Calu3 (cell line): ENCODE results near the gene GTF3C1. TPM values are rescaled to one million over a fixed set of nuclear protein-coding genes. Genes with fewer than 3 reads are reported as not detected.

ENCODE experiments used
- BruUV-seq: library from RNA; stranded (reverse); fragments of 400-500 nt; replicated peaks from 2 replicates; lab custom pipeline; 2021; lab: Mats Ljungman, UMichigan
- CTCF ChIA-PET: fragments of 300-600 bp; sonication (Branson Sonifier 250); formaldehyde crosslinking; loops from one replicate; lab custom pipeline; 2022; ENCODE audit warnings: antibody characterized with exemption; lab: Charles Lee
- DNase-seq: peaks from one replicate; pipeline ENCODE4 v3.0.0; 2022
- H3K27ac Mint-ChIP-seq: one replicate; pipeline ENCODE4 v1.8.0; 2022; ENCODE audit warnings: mixed read lengths; ENCODE audit not compliant: unreplicated experiment
- H3K27me3 Mint-ChIP-seq: one replicate; pipeline ENCODE4 v1.8.0; 2022; ENCODE audit warnings: mixed read lengths; ENCODE audit not compliant: unreplicated experiment
- H3K36me3 Mint-ChIP-seq: one replicate; pipeline ENCODE4 v1.8.0; 2022; ENCODE audit warnings: mild to moderate bottlenecking, moderate library complexity, mixed read lengths; ENCODE audit not compliant: insufficient read depth, unreplicated experiment
- H3K4me1 Mint-ChIP-seq: one replicate; pipeline ENCODE4 v1.8.0; 2022; ENCODE audit warnings: mild to moderate bottlenecking, low read depth, mixed read lengths; ENCODE audit not compliant: unreplicated experiment
- H3K4me3 Mint-ChIP-seq: one replicate; pipeline ENCODE4 v1.8.0; 2022; ENCODE audit warnings: mild to moderate bottlenecking, low read depth, moderate library complexity, mixed read lengths; ENCODE audit not compliant: unreplicated experiment
- H3K9me3 Mint-ChIP-seq: one replicate; pipeline ENCODE4 v1.8.0; 2022; ENCODE audit warnings: low read depth, mixed read lengths; ENCODE audit not compliant: unreplicated experiment
- intact Hi-C: fragments of 100-400 bp; cut with micrococcal nuclease; formaldehyde crosslinking; loops from one replicate; pipeline ENCODE4 v1.10.0; 2022; ENCODE audit not compliant: unreplicated experiment
- total RNA-seq: library from RNA; stranded (reverse); gene quantifications from 2 replicates; pipeline ENCODE4 v1.2.3, GENCODE V29; 2022
- TF ChIP-seq, protein P1 (sequence below): fragments of 200-600 bp; IDR thresholded peaks from one replicate; pipeline ENCODE4 v1.8.0; 2022; ENCODE audit warnings: antibody characterized with exemption; ENCODE audit not compliant: unreplicated experiment

Gene GTF3C1
- total RNA-seq, 1 experiment from 2014 or later, result 90.9 TPM

DNA sequence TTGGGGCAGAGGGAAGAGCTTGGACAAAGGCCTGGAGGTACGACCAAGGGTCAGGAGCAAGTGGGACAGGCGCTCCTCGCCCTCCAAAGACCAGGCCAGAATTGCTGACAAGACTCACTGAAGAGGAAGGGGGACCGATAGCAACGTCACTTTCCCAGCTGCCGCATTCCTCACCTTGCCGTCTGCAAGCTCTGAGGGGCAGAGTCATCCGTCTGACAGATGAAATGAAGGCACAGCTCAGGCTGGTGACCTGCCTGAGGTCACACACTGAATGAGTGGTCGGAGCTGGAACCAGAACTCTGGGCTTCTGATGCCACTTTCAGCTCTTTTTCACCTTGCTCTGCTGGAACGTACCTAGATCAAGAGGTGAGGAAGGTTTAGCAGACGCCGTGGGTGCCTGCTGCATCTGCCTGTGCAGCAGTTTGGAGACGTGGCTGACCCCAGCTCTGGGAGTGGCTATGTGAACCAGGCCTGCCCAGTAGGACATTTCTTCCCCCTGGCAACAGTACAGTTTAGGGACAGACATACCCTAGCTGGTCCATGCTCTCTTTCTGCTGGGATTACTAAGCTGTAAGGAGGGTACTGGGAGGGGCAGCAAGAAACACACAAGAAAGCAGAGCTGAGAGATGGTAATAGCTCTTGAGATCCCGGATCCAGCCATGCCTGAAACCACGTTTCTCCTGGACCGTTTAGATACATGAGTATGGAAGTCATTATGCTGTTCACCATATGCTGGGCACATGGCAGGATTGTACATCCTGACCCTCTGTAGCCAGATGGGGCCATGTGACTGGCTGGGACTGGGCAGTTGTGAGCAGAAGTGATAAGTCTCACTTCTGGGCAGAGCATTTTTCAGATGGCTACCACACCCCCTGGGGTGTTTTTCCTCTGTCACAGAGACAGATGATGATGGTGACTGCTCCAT is 96.9 kb downstream of the GTF3C1 start:
- BruUV-seq, result no TSS peak
- CTCF ChIA-PET, result interaction anchor here (0.6 kb wide), 3 partner anchors 89 to 113 kb away, joined by 3 to 4 read pairs (median 4); partner anchors contain the start of gene GTF3C1

DNA sequence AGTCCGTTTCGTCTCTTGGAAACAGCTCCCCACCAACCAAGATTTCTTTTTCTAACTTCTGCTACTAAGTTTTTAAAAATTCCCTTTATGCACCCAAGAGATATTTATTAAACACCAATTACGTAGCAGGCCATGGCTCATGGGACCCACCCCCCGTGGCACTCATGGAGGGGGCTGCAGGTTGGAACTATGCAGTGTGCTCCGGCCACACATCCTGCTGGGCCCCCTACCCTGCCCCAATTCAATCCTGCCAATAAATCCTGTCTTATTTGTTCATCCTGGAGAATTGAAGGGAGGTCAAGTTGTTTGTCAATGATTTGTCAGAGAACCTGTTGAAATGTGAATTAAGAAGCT is 99.5 kb downstream of the GTF3C1 start:
- Mint-ChIP-seq H3K9me3 (no peaks in the 10 kb centered on the region), H3K27ac (no peak overlapping the region), H3K27me3 (peaks cover 75% of the 10 kb centered on the region), H3K36me3 (no peaks in the 10 kb centered on the region), H3K4me1 (no peaks in the 10 kb centered on the region), H3K4me3 (no peak overlapping the region)
- no TSS peak for BruUV-seq
- no peak for DNase-seq
- TF ChIP-seq, protein P1, sequence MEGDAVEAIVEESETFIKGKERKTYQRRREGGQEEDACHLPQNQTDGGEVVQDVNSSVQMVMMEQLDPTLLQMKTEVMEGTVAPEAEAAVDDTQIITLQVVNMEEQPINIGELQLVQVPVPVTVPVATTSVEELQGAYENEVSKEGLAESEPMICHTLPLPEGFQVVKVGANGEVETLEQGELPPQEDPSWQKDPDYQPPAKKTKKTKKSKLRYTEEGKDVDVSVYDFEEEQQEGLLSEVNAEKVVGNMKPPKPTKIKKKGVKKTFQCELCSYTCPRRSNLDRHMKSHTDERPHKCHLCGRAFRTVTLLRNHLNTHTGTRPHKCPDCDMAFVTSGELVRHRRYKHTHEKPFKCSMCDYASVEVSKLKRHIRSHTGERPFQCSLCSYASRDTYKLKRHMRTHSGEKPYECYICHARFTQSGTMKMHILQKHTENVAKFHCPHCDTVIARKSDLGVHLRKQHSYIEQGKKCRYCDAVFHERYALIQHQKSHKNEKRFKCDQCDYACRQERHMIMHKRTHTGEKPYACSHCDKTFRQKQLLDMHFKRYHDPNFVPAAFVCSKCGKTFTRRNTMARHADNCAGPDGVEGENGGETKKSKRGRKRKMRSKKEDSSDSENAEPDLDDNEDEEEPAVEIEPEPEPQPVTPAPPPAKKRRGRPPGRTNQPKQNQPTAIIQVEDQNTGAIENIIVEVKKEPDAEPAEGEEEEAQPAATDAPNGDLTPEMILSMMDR, result no peak
- intact Hi-C loops, result loop anchor here (10.0 kb wide), 1 partner anchor 215 kb away; no protein-coding TSS in a partner anchor
- CTCF ChIA-PET, result no interaction called here

More for the DNA sequence above, 96.9 kb downstream of the GTF3C1 start:
- Mint-ChIP-seq H3K9me3 (no peaks in the 10 kb centered on the region), H3K36me3 (peaks cover 6% of the 10 kb centered on the region), H3K4me1 (no peaks in the 10 kb centered on the region), H3K4me3 (no peak overlapping the region), H3K27me3 (peaks cover 59% of the 10 kb centered on the region), H3K27ac (no peak overlapping the region)
- intact Hi-C loops, result loop anchor here (10.0 kb wide), 1 partner anchor 218 kb away; no protein-coding TSS in a partner anchor
- no peak for DNase-seq
- TF ChIP-seq, protein P1, result no peak

DNA sequence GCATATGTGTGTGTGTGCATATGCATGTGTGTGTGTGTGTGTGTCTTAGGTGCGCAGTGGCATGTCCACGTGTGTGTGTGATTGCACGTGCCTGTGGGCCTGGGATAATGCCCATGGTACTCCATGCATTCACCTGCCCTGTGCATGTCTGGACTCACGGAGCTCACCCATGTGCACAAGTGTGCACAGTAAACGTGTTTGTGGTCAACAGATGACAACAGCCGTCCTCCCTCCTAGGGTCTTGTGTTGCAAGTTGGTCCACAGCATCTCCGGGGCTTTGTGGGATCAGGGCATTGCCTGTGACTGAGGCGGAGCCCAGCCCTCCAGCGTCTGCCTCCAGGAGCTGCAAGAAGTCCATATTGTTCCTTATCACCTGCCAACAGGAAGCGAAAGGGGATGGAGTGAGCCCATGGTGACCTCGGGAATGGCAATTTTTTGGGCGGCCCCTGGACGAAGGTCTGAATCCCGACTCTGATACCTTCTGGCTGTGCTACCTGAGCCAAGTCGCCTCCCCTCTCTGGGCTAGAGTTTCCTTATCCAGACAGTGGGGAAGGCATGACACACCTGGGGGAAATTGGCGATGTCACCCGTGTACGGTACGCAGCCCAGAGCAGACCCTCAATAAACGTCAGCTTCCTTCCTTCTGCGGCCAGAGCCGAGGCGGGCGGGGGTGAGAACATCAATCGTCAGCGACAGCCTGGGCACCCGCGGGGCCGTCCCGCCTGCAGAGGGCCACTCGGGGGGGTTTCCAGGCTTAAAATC is 100.1 kb downstream of the GTF3C1 start:
- TF ChIP-seq, protein P1, result no peak
- BruUV-seq, result no TSS peak
- H3K4me1 Mint-ChIP-seq, result no peaks in the 10 kb centered on the region
- no peaks in the 10 kb centered on the region for H3K36me3 Mint-ChIP-seq
- H3K4me3 Mint-ChIP-seq, result no peak overlapping the region
- H3K27me3 Mint-ChIP-seq, result peaks cover 75% of the 10 kb centered on the region
- intact Hi-C loops, result loop anchor here (10.0 kb wide), 1 partner anchor 215 kb away; no protein-coding TSS in a partner anchor
- CTCF ChIA-PET, result no interaction called here
- no peaks in the 10 kb centered on the region for H3K9me3 Mint-ChIP-seq
- no peak for DNase-seq
- H3K27ac Mint-ChIP-seq, result no peak overlapping the region

DNA sequence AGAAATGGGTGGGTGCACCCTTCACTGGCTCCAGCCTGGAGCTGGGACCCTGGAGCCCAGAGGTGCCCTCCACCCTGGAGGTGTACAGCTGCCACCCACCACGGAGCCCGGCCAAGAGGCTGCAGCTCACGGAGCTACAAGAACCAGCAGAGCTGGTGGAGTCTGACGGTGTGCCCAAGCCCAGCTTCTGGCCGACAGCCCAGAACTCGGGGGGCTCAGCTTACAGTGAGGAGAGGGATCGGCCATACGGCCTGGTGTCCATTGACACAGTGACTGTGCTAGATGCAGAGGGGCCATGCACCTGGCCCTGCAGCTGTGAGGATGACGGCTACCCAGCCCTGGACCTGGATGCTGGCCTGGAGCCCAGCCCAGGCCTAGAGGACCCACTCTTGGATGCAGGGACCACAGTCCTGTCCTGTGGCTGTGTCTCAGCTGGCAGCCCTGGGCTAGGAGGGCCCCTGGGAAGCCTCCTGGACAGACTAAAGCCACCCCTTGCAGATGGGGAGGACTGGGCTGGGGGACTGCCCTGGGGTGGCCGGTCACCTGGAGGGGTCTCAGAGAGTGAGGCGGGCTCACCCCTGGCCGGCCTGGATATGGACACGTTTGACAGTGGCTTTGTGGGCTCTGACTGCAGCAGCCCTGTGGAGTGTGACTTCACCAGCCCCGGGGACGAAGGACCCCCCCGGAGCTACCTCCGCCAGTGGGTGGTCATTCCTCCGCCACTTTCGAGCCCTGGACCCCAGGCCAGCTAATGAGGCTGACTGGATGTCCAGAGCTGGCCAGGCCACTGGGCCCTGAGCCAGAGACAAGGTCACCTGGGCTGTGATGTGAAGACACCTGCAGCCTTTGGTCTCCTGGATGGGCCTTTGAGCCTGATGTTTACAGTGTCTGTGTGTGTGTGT is 100.9 kb downstream of the GTF3C1 start:
- intact Hi-C loops, result no loop called here
- H3K27ac Mint-ChIP-seq, result no peak overlapping the region
- no peak overlapping the region for H3K4me3 Mint-ChIP-seq
- H3K27me3 Mint-ChIP-seq, result peaks cover 75% of the 10 kb centered on the region
- H3K9me3 Mint-ChIP-seq, result no peaks in the 10 kb centered on the region
- no peaks in the 10 kb centered on the region for H3K36me3 Mint-ChIP-seq
- TF ChIP-seq, protein P1, result no peak
- H3K4me1 Mint-ChIP-seq, result no peaks in the 10 kb centered on the region
- CTCF ChIA-PET, result no interaction called here
- no peak for DNase-seq
- BruUV-seq, result no TSS peak
